Esophagus muscularis mucosa (tissue), 4 donors: ENCODE data around the gene EGFL6. TPM values are rescaled to one million over a fixed set of nuclear protein-coding genes. Genes with fewer than 3 reads are reported as not detected.
A peak's percentile ranks its signal among the peaks of the same experiment; 100 is the strongest.

Experiments used
- DNase-seq: peaks from one replicate; pipeline ENCODE4 v3.0.0-alpha.2; 2017; ENCODE audit errors: extremely low spot score
- H3K27ac ChIP-seq, 4 donors: fragments of 200-600 bp; sonication (generic); replicated peaks in 1 of 4; 1 replicate in 3 of 4; 2 replicates in 1 of 4; pipeline ENCODE4 v1.5.1; 2016 to 2019; ENCODE audit warnings: mild to moderate bottlenecking in 1 of 4
- H3K27me3 ChIP-seq, 4 donors: fragments of 200-600 bp; sonication (generic); one replicate each; pipeline versions ENCODE4 v1.5.1 to v1.6.0; 2016 to 2019
- H3K36me3 ChIP-seq, 4 donors: fragments of 200-600 bp; sonication (generic); one replicate each; pipeline ENCODE4 v1.5.1; 2016 to 2019
- H3K4me1 ChIP-seq, 4 donors: fragments of 200-600 bp; sonication (generic); one replicate each; pipeline ENCODE4 v1.5.1; 2016 to 2019
- H3K4me3 ChIP-seq, 4 donors: fragments of 200-600 bp; sonication (generic); 1 replicate in 2 of 4; 2 replicates in 2 of 4; pipeline ENCODE4 v1.5.1; 2016 to 2019; ENCODE audit warnings: mild to moderate bottlenecking in 4 of 4, moderate library complexity in 1 of 4
- H3K9me3 ChIP-seq, 4 donors: fragments of 200-600 bp; sonication (generic); 1 replicate in 3 of 4; 2 replicates in 1 of 4; pipeline ENCODE4 v1.5.1; 2016 to 2019
- EP300 ChIP-seq: sonication (generic); formaldehyde crosslinking; IDR thresholded peaks from one replicate; pipeline ENCODE4 v1.6.1; 2017; ENCODE audit warnings: antibody characterized with exemption
- POLR2A ChIP-seq: fragments of 450-650 bp; IDR thresholded peaks from one replicate; pipeline ENCODE4 v1.6.1; 2017; ENCODE audit warnings: antibody characterized with exemption, moderate library complexity, mild to moderate bottlenecking, low read depth
- POLR2AphosphoS5 ChIP-seq, 2 donors: sonication (generic); formaldehyde crosslinking; IDR thresholded peaks; one replicate each; pipeline ENCODE4 v1.6.1; 2017; ENCODE audit warnings: antibody characterized with exemption in 2 of 2
- whole genome bisulfite sequencing: methylation state at CpG from one replicate; pipeline ENCODE4 v1.1.5; 2018; 5-methylcytosine and 5-hydroxymethylcytosine counted together
- intact Hi-C: fragments of 100-400 bp; cut with DNase I; formaldehyde crosslinking; loops from one replicate; pipeline ENCODE4 v1.15.1; 2023
- total RNA-seq, 4 donors: library from RNA; depleted of rRNA; stranded (reverse); fragments of >200 nt; gene quantifications; one replicate each; pipeline versions ENCODE4 v1.1.0 to v1.2.1, GENCODE V29; 2016
- TF ChIP-seq, protein P1 (sequence below), 3 experiments: fragments of 200-600 bp in 2 of 3; fragments of 450-650 bp in 1 of 3; sonication (generic) in 2 of 3; IDR thresholded peaks; one replicate each; pipeline ENCODE4 v1.5.1; 2017 to 2019; ENCODE audit warnings: antibody characterized with exemption in 3 of 3, mild to moderate bottlenecking in 2 of 3, moderate library complexity in 1 of 3

EGFL6 gene
- total RNA-seq, 4 donors from 2014 or later = 0.17 to 0.19 TPM; not detected in 2

DNA sequence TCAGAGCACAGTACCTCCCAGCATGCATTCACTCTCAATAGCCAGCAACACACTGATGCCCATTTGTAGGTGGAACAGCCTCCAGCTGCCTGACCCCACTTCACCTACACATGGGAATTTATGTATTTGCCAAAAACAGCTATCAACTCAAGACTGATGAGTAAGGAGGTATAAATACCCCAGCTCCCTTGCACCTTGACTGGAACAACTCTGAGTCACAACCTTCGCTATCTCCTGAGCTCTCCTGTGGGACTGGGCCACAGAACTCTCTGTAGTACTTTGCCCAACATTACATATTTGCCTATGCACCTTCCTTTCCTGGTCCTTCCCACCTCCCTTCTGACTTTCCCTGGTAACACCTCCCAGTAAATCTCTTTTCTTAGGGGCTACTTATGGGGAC is 16.5 kb upstream of the EGFL6 start:
- no peak for TF ChIP-seq POLR2AphosphoS5 (IDR thresholded peaks at IDR 0.05)
- TF ChIP-seq EP300 = no peak
- no peak for TF ChIP-seq POLR2A
- TF ChIP-seq, protein P1, sequence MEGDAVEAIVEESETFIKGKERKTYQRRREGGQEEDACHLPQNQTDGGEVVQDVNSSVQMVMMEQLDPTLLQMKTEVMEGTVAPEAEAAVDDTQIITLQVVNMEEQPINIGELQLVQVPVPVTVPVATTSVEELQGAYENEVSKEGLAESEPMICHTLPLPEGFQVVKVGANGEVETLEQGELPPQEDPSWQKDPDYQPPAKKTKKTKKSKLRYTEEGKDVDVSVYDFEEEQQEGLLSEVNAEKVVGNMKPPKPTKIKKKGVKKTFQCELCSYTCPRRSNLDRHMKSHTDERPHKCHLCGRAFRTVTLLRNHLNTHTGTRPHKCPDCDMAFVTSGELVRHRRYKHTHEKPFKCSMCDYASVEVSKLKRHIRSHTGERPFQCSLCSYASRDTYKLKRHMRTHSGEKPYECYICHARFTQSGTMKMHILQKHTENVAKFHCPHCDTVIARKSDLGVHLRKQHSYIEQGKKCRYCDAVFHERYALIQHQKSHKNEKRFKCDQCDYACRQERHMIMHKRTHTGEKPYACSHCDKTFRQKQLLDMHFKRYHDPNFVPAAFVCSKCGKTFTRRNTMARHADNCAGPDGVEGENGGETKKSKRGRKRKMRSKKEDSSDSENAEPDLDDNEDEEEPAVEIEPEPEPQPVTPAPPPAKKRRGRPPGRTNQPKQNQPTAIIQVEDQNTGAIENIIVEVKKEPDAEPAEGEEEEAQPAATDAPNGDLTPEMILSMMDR (IDR thresholded peaks at IDR 0.05) = no peak
- no peaks in the 10 kb centered on the region for H3K27me3 ChIP-seq
- WGBS = 100% methylated on average over 1 of the region's 1 CpG
- H3K4me3 ChIP-seq = no peak overlapping the region
- H3K36me3 ChIP-seq = no peaks in the 10 kb centered on the region
- intact Hi-C loops = no loop called here
- no peak overlapping the region for H3K27ac ChIP-seq
- no peaks in the 10 kb centered on the region for H3K9me3 ChIP-seq
- DNase-seq = no peak
- H3K4me1 ChIP-seq = no peaks in the 10 kb centered on the region

DNA sequence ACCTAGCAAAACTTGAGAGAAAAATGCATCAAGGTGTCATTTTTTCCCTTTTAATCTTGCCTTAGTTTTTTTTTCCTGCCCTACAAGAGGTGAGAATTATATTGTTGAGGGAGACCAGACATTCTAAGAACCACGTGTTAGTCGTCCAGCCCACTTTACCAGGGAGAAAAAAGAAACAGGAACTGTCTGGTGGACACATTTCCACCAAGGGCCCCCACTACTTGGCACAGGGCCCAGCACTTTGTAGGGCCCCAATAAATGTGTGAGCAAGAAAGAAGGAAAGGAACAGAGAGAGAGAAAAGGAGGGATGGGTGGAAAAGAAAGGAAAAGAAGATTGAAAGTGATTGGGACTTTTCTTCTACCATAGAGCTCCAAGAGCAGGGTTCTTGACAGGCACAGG is 3.9 kb upstream of the EGFL6 start:
- Histone ChIP-seq H3K4me1 (peaks cover 0 to 11% (median 10%) of the 10 kb centered on the region in 4 donors), H3K27ac (no peak overlapping the region), H3K4me3 (no peak overlapping the region), H3K27me3 (peaks cover 0 to 19% (median 7%) of the 10 kb centered on the region in 4 donors), H3K36me3 (no peaks in the 10 kb centered on the region), H3K9me3 (no peaks in the 10 kb centered on the region)
- TF ChIP-seq, protein P1 (IDR thresholded peaks at IDR 0.05) = no peak
- no peak for TF ChIP-seq EP300
- TF ChIP-seq POLR2AphosphoS5 (IDR thresholded peaks at IDR 0.05) = no peak
- TF ChIP-seq POLR2A = no peak
- DNase-seq = no peak
- intact Hi-C loops = no loop called here
- 35% methylated on average over 2 of the region's 2 CpGs for WGBS

DNA sequence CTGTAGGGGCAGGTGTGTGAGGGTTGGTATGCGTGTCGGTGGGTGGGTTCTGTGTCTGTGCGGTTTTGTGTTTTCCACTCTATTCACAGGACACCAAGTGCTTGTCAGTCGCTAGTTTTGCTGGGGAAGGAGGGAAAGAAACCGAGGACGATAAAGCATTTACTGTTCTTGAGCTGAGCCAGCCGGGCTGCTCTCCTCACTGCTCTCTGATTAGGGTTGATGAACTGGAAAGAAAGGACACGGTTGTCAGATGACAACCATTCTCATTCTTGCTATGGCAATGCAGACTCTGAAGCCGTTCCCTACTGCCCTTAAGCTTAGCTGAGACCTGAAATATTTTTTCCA is 832 bp downstream of the EGFL6 start:
- Histone ChIP-seq H3K27ac (no peak overlapping the region), H3K9me3 (no peaks in the 10 kb centered on the region), H3K36me3 (no peaks in the 10 kb centered on the region), H3K4me1 (peaks cover 0 to 11% (median 10%) of the 10 kb centered on the region in 4 donors), H3K27me3 (peaks cover 0 to 20% (median 9%) of the 10 kb centered on the region in 4 donors), H3K4me3 (peak overlapping the region in 1 of 4 donors; percentile 24)
- intact Hi-C loops = no loop called here
- TF ChIP-seq EP300 (no peak), POLR2AphosphoS5 (IDR thresholded peaks at IDR 0.05) (no peak), POLR2A (no peak)
- TF ChIP-seq, protein P1 (IDR thresholded peaks at IDR 0.05) = no peak
- no peak for DNase-seq
- 24% methylated on average over 8 of the region's 9 CpGs for WGBS

DNA sequence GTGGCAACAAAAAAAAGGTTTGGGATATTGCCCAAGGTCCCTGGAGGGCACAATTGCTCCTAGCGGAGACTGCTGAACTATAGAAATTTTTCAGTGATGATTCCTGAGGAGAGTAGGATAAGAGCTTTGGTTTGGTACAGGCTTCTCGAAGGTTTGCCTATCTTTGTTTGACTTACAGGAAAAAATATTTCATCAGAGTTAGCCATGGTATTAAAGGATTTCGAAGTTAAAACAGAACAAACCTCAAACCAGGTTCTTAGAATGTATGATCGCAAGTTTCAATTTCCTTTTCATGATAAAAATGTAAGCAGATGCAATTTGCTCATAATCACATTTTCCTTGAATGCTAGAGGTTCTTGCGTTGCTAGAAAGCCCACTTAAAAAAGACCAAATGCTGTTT is 1.7 kb downstream of the EGFL6 start:
- Histone ChIP-seq H3K9me3 (no peaks in the 10 kb centered on the region), H3K27me3 (peaks cover 0 to 20% (median 9%) of the 10 kb centered on the region in 4 donors), H3K4me1 (peaks cover 0 to 11% (median 10%) of the 10 kb centered on the region in 4 donors), H3K27ac (no peak overlapping the region), H3K36me3 (no peaks in the 10 kb centered on the region), H3K4me3 (no peak overlapping the region)
- WGBS = 68% methylated on average over 5 of the region's 5 CpGs
- no peak for DNase-seq
- TF ChIP-seq POLR2A (no peak), EP300 (no peak), POLR2AphosphoS5 (IDR thresholded peaks at IDR 0.05) (no peak)
- TF ChIP-seq, protein P1 (IDR thresholded peaks at IDR 0.05) = no peak
- intact Hi-C loops = no loop called here

DNA sequence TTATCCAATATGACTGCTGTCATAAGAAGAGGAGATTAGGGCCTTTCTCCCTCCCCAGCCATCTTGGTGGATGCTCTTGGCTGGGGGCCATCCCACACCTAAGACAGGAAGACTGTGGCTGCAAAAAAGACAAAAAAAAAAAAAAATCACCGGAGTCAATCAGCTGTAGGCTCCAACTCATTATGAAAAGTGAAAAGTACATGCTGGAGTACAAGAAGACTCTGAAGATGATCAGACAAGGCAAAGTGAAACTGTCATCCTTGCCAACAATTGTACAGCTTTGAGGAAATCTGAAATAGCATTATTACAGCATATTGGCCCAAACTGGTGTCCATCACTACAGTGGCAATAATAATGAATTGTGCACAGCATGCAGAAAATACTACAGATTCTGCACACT is 5.2 kb downstream of the EGFL6 start:
- DNase-seq = no peak
- H3K4me3 ChIP-seq = no peak overlapping the region
- H3K27me3 ChIP-seq = peaks cover 0 to 11% (median 4%) of the 10 kb centered on the region in 4 donors
- 80% methylated on average over 1 of the region's 1 CpG for WGBS
- H3K27ac ChIP-seq = no peak overlapping the region
- intact Hi-C loops = no loop called here
- peaks cover 0 to 7% (median 5%) of the 10 kb centered on the region in 4 donors for H3K4me1 ChIP-seq
- H3K36me3 ChIP-seq = no peaks in the 10 kb centered on the region
- TF ChIP-seq POLR2AphosphoS5 (IDR thresholded peaks at IDR 0.05) (no peak), POLR2A (no peak), EP300 (no peak)
- TF ChIP-seq, protein P1 (IDR thresholded peaks at IDR 0.05) = no peak
- H3K9me3 ChIP-seq = peaks cover 0 to 4% (median 0%) of the 10 kb centered on the region in 4 donors
